A673 (cell line): ENCODE results near the gene SDCCAG8. TPM values are rescaled to one million over a fixed set of nuclear protein-coding genes. Genes with fewer than 3 reads are reported as not detected.

ENCODE experiments used
- BruUV-seq: library from RNA; stranded (reverse); fragments of 400-500 nt; replicated peaks from 2 replicates; lab custom pipeline; 2021; lab: Mats Ljungman, UMichigan
- CTCF ChIA-PET: fragments of 300-600 bp; sonication (Branson Sonifier 250); formaldehyde crosslinking; loops from one replicate; lab custom pipeline; 2022; ENCODE audit warnings: antibody characterized with exemption; lab: Charles Lee
- POLR2A ChIA-PET: fragments of 300-600 bp; sonication (Branson Sonifier 250); formaldehyde crosslinking; loops from one replicate; lab custom pipeline; 2022; ENCODE audit warnings: antibody characterized with exemption; ENCODE audit not compliant: low non-redundant PET; lab: Charles Lee
- DNase-seq: peaks from one replicate; pipeline ENCODE4 v3.0.0-alpha.2; 2015; ENCODE audit warnings: low spot score
- H3K27ac ChIP-seq: fragments of 200-600 bp; sonication (generic); 2 replicates; pipeline ENCODE4 v1.5.1; 2016; ENCODE audit warnings: mixed run types, low read depth, mild to moderate bottlenecking, mixed read lengths, antibody characterized with exemption, low read length; ENCODE audit not compliant: poor library complexity, severe bottlenecking
- H3K27me3 ChIP-seq: fragments of 200-600 bp; sonication (generic); replicated peaks from 2 replicates; pipeline ENCODE4 v1.6.1; 2017; ENCODE audit warnings: mixed run types, low read depth, mild to moderate bottlenecking, mixed read lengths, antibody characterized with exemption, low read length; ENCODE audit not compliant: insufficient read depth, poor library complexity
- H3K36me3 ChIP-seq: fragments of 200-600 bp; sonication (generic); 2 replicates; pipeline ENCODE4 v1.6.1; 2016; ENCODE audit warnings: mixed run types, mild to moderate bottlenecking, mixed read lengths, antibody characterized with exemption, low read length; ENCODE audit not compliant: insufficient read depth, poor library complexity, severe bottlenecking
- H3K4me1 ChIP-seq: fragments of 200-600 bp; sonication (generic); 2 replicates; pipeline ENCODE4 v1.6.1; 2017; ENCODE audit warnings: mixed run types, mild to moderate bottlenecking, mixed read lengths, antibody characterized with exemption, low read length; ENCODE audit not compliant: insufficient read depth, poor library complexity, severe bottlenecking
- H3K4me3 ChIP-seq: fragments of 200-600 bp; sonication (generic); 2 replicates; pipeline ENCODE4 v1.5.1; 2016; ENCODE audit warnings: low read depth, mixed run types, mild to moderate bottlenecking, mixed read lengths, low read length; ENCODE audit not compliant: poor library complexity, severe bottlenecking
- H3K9me3 ChIP-seq: fragments of 200-600 bp; sonication (generic); 2 replicates; pipeline ENCODE4 v1.6.1; 2016; ENCODE audit warnings: mixed run types, low read depth, mild to moderate bottlenecking, mixed read lengths, antibody characterized with exemption, low read length; ENCODE audit not compliant: poor library complexity, severe bottlenecking
- EZH2 ChIP-seq: fragments of 200-600 bp; sonication (generic); IDR thresholded peaks from 2 replicates; pipeline ENCODE4 v1.6.1; 2017; ENCODE audit warnings: borderline replicate concordance, low read depth, mild to moderate bottlenecking, mixed read lengths, antibody characterized with exemption, low read length; ENCODE audit not compliant: poor library complexity, severe bottlenecking
- intact Hi-C: fragments of 100-400 bp; cut with micrococcal nuclease; formaldehyde crosslinking; loops from one replicate; pipeline ENCODE4 v1.10.0; 2022; ENCODE audit not compliant: unreplicated experiment
- total RNA-seq: library from RNA; stranded (reverse); gene quantifications from 2 replicates; pipeline ENCODE4 v1.2.3, GENCODE V29; 2021
- TF ChIP-seq, protein P1 (sequence below): fragments of 300-800, 200-600 bp; sonication (generic); conservative IDR thresholded peaks from 2 replicates; pipeline ENCODE4 v1.5.1; 2017; ENCODE audit warnings: low read depth, mild to moderate bottlenecking, antibody characterized with exemption, low read length, moderate library complexity, mixed read lengths

The SDCCAG8 gene
- total RNA-seq, 1 experiment from 2014 or later: 9.1 TPM

DNA sequence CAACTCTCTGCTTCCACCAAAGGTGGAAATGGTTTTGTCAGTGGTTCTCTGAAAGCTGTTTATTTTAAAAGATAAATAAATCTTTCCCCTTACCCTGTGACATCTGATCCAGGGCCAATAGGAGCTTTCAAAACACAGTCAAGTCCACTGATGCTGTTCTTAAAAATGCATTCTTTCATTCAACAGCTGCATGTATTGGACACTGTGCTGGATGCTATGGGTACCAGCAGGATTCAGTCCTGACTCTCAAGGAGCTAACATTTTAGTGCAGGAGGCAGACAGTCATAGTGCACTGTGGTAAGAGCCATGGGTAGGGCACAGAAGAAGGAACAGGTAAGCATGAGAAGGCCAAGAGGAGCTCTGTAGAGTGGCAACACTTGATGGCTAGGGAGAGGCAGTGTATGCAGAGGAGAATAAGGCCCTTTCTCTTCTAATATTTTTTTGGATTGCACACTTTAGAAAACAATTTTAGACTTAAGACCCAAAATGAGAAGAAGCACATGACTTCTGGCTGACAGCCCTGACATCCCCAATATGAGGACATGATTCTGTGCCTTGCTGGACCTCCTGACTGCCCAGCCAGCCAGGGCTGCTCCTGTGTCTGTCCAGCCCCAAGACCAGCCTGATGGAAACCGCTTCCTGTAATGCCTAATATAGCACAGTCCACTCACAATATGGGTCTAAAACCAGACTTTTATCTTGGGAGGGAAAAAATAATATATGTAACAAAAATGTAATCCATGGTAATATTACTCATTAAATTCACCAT is 207.3 kb downstream of the SDCCAG8 start:
- no TSS peak for BruUV-seq
- intact Hi-C loops: no loop called here
- H3K4me3 ChIP-seq: no peak overlapping the region
- H3K9me3 ChIP-seq: no peaks in the 10 kb centered on the region
- CTCF ChIA-PET: no interaction called here
- POLR2A ChIA-PET: no interaction called here
- H3K27me3 ChIP-seq: no peaks in the 10 kb centered on the region
- no peak overlapping the region for H3K27ac ChIP-seq
- no peak for DNase-seq
- no peak for TF ChIP-seq EZH2
- TF ChIP-seq, protein P1, sequence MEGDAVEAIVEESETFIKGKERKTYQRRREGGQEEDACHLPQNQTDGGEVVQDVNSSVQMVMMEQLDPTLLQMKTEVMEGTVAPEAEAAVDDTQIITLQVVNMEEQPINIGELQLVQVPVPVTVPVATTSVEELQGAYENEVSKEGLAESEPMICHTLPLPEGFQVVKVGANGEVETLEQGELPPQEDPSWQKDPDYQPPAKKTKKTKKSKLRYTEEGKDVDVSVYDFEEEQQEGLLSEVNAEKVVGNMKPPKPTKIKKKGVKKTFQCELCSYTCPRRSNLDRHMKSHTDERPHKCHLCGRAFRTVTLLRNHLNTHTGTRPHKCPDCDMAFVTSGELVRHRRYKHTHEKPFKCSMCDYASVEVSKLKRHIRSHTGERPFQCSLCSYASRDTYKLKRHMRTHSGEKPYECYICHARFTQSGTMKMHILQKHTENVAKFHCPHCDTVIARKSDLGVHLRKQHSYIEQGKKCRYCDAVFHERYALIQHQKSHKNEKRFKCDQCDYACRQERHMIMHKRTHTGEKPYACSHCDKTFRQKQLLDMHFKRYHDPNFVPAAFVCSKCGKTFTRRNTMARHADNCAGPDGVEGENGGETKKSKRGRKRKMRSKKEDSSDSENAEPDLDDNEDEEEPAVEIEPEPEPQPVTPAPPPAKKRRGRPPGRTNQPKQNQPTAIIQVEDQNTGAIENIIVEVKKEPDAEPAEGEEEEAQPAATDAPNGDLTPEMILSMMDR: no peak
- H3K36me3 ChIP-seq: no peaks in the 10 kb centered on the region
- H3K4me1 ChIP-seq: no peaks in the 10 kb centered on the region

DNA sequence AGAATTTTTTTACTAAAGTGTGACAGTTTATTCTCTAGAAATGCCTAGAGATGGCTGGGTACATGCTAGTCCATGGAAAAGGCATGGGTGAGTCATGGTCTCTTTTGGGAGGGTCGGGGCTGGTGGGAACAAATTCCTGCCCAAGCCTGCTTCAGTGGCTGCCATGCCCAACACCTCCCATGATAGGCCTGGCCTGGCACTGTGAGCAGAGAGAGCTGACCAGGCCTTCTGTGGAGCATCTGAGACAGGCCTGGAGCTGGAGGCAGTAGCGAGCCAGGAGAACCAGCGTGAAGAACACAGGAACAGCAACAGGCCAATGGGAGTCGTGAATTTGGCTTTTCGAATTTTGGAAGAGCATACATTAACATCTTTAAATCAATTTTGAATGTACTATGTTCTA is 209.2 kb downstream of the SDCCAG8 start:
- ChIA-PET POLR2A (no interaction called here), CTCF (no interaction called here)
- no peak overlapping the region for H3K27ac ChIP-seq
- no peaks in the 10 kb centered on the region for H3K36me3 ChIP-seq
- no peak overlapping the region for H3K4me3 ChIP-seq
- BruUV-seq: no TSS peak
- no peaks in the 10 kb centered on the region for H3K4me1 ChIP-seq
- no peaks in the 10 kb centered on the region for H3K9me3 ChIP-seq
- no peak for TF ChIP-seq EZH2
- TF ChIP-seq, protein P1: no peak
- intact Hi-C loops: no loop called here
- DNase-seq: no peak
- no peaks in the 10 kb centered on the region for H3K27me3 ChIP-seq

DNA sequence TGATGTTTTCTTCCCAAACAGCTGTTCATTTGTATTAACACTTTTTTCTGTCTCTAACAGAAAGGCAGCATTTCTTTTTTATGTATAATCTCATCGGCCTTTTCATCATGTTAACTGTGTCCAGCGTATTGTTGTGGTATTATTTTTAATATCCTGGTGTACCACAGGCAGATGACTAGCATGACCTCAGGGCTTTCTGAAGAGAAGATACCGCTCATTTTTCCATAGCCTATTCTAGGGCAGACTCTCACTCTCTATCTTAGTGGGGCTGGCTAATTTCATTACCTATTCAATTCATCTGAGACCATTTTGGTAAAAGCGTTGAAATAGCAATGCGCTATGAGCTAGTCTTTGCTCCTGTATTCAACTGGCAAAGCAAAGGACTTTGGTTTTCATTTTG is 209.9 kb downstream of the SDCCAG8 start:
- Histone ChIP-seq H3K4me3 (no peak overlapping the region), H3K4me1 (no peaks in the 10 kb centered on the region), H3K36me3 (no peaks in the 10 kb centered on the region), H3K27me3 (no peaks in the 10 kb centered on the region), H3K9me3 (no peaks in the 10 kb centered on the region), H3K27ac (no peak overlapping the region)
- TF ChIP-seq, protein P1: no peak
- no peak for TF ChIP-seq EZH2
- no TSS peak for BruUV-seq
- intact Hi-C loops: no loop called here
- POLR2A ChIA-PET: no interaction called here
- DNase-seq: no peak
- CTCF ChIA-PET: no interaction called here
